UCSD-AML1 (cell line): ENCODE results near the gene FAM209B.
"Not testable (repeated sequence)": the region's sequence is repeated elsewhere in the genome, so short reads cannot be mapped to it uniquely, and the experiment has no call there.

Experiments
- DNase-seq: peaks from one replicate; lab custom pipeline; 2025; ENCODE audit not compliant: unreplicated experiment; lab: John Stamatoyannopoulos, UW

FAM209B gene

GRCh38 chr20:56532946-56533345, at the start of gene FAM209B:
Gene FAM209B, plus strand, starts transcription at chr20:56533246. Its CDS starts 96 bp downstream, at chr20:56533342.
- not testable (repeated sequence) for DNase-seq

DNA sequence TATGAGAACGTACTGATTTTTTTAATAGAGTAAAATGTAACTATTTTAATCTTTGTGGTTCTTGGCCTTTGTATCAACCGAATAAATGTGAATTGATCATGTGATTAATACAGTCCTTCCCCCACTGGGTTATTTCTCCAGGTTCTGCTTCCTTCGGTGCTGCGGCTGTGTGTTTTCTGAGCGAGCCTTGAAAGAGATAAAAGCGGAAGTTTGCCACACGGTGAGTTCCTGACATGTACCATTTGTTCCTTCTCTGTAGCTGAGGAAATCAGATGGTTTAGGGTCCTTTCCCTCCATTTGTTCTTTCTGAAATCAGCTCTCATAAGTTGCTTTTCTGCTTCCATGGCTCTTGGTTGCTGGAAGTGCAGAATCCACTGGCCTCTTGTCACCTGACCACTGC, 49.1 kb upstream of the FAM209B start:
- no peak for DNase-seq

DNA sequence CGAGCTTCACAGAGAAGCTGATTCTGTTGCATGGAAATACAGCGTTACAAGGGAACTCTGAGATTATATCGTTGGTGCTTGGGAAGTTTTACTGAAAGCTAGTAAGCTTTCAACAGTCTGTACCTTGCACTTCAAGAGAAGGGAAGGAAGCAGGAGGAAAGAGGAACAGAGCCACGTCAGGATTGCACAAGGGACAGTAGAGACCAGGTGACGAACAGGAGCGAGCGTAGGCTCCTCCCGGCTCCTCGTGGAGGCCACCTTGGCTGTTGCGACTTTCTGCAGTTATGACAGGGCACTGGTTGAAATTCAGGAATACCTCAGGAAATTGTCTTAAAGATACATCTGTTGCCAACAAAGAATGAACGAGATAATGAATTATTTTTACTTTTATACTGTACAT, 45.8 kb upstream of the FAM209B start:
- no peak for DNase-seq

DNA sequence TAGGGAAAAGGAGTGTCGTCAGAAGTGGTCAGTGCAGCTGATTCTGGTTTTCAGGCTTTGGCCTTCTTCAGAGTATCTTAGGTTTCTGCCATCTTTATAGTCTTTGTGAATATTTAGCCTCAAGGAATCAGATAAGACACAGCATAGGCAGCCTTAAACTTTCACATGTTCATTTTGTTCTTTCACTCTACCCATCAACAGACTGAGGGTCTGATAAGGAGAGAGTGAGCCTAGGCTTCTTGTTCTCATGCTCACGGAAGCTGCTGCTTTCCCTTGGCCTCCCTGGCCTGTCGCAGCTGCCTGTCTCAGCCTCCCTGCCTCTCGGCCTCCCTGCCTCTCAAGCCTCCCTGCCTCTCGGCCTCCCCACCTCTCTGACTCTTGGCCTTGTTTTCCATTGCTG, 44.5 kb upstream of the FAM209B start:
- no peak for DNase-seq

DNA sequence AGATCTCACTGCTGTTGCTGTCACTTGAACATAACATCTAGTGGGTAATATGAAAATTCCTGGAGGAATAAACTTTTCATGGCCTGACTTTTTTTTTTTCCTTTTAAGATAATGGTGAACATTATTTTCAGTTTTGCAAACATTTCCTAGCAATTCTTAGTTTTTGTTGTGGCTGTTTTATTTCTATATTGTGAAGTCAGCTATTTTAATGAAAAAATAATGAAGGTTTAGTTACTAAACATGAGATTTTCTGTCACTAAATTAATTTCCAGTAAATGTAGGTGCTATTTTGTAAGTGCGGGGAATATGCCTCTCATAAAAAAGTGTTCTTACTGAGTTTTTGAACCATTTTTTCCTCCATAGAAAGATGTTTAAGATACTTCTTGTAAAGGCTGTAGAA, 31.9 kb upstream of the FAM209B start:
- no peak for DNase-seq

DNA sequence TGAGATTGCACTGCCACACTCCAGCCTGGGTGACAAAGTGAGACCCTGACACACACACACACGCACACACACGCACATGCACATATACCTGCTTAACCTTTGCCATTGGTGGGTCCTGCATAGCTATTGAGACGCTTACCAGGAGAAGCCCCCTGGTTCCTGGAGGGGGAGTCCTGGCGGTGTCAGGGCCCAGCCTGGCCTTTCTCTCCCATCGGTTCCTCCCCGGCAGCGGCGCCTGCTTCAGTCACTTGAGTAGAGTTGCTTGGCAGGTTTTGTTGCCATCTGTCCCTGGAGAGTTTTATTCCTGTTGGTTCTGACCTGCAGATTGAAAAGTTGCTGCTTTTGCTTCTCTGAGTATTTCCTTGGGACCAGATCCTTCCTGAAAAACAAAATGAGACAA, 29.1 kb upstream of the FAM209B start:
- no peak for DNase-seq

GRCh38 chr20:56504373-56505005, 28.6 kb upstream of the FAM209B start:
- no peak for DNase-seq

- DNase-seq: no peak
These were observed 26.9 kb upstream of the FAM209B start for GRCh38 chr20:56506103-56506502.

DNA sequence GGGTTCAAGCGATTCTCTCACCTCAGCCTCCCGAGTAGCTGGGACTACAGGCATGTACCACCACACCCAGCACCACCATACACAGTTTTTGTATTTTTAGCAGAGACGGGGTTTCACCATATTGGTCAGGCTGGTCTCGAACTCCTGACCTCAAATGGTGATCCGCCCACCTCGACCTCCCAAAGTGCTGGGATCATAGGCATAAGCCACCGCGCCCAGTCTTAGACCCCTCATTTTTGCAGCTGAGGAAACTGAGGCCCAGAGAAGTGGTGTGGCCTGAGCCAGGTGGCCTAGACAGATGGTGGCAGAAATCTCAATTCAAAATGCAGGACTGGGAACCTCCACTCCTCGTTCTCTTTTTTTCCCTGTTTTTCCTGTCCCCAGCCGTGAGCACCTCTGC, 21.1 kb upstream of the FAM209B start:
- DNase-seq: no peak

DNA sequence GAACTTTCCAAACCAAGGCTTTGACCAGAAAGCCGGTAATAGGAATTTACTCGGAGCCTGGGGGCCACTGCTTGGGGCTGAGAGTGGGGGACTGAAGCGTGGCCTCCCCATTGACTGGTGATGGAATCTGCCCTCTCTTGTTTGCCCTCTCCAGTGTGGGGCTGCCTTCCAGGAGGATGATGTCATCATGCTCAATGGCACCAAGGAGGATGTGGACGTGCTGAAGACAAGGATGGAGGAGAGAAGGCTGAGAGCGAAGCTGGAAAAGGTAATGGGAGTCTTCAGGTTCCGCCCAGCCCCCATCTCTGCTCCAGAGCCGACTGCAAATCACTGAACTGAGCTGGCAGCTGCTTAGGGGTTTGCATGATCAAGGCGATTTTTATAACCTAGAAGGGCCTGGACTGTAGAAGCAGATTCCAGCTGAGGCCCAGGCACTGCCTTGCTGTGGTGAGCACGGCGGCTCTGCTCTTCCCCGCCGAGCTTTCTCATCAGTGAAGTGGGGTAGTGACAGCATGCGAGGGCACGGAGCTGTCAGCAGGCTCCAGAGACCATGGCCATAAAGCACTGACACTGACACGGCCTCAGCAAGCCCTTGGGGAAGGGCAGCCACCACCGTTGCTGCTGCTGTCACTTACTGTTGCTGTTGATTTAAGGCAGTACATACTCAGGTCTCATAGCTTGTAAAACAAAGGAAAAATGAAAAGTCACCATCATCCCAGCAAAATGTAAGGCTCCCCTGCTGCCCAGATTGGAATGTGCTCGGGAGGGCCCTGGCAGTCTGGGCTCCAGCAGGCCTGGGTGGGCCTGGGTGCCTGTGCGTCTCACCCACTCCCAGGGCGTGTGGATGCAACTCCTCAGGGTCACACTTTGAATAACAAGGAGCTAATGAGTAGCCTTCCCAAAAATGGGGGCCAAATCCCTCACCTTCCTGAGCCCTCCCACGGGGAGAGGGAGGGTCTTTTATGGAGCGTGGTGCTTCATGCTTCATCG, 19.6 kb upstream of the FAM209B start:
- DNase-seq: no peak

DNA sequence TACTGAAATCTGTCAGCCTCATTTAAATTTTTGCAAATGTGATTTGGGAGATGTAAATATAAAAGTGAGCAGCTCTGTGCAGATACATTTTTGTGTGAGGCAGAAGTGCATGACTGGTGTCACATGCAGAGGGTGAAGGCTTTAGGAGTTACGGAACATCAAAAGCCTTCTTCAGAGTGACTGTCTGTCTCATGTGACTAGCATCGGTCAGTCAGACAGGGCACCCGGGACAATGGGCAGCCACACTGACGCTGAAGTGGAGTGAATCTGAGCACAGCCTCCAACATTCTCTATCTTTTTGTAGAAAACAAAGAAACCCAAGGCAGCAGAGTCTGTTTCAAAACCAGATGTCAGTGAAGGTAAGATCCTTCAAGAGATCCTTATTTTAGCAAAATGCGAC, 16.4 kb upstream of the FAM209B start:
- no peak for DNase-seq

GRCh38 chr20:56517211-56517610, 15.8 kb upstream of the FAM209B start:
- no peak for DNase-seq

DNA sequence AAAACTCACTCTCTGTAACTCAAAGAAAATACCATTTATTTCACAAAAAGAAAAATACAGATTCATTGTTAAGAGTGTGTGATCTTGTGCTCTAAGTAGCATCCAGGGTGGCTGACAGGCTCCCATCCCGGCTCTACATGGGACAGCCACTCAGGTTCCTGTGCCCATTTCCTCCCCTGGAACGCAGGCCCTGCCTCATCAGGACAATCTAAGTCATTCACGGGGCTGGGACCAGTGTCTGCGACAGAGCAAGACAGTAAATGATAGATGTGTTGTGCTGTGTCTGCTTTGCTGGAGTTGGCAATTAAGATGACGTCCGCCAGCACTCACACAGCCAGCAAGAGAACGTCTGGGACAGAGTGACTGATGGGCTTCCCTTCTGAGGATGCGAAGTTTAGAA, 15.4 kb upstream of the FAM209B start:
- no peak for DNase-seq

GRCh38 chr20:56518126-56518525, 14.9 kb upstream of the FAM209B start:
- no peak for DNase-seq

DNA sequence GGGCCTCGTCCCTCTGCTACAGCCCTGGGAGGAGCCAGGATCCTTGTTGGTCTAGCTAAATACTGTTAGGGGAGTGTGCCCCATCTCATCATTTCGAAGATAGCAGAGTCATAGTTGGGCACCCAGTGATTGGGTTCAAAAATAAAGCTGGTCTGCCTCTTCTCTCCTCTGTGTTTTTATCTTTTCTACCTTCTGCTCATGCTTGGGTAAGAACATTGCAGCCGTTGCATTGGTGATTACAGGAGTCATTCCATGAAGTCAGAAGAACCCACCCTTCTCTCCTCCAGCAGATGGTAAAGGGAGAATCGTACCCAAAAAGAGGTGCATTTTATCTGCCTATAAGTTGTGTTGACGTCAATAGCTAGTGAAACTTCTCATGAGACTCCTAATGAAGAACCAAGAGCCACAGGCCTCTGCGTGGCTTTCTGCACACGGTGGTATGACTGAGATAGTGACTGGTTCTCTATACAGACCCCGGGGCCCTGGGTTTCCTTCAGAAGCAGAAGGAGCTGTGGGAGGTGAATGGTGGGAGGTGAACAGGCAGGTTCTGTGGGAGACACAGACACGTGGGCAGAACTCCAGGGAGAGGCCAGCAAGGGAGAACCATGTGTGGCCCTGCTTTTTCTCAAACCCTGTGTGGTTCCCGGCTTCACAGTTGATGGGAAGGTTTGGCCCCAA, 14.2 kb upstream of the FAM209B start:
- DNase-seq: no peak

DNA sequence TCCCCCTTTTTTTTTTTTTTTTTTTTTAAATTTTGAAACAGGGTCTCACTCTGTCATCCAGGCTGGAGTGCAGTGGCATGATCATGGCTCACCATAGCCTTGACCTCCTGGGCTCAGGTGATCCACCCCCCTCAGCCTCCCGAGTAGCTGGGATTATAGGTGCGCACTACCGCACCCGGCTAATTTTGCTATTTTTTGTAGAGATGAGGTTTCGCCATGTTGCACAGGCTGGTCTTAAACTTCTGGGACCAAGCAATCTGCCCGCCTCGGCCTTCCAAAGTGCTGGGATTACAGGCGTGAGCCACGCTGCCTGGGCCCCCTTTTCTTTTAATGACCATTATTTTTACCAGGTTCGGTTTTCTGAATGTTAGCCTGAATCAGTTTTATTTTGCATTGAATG, 13.5 kb upstream of the FAM209B start:
- DNase-seq: no peak

DNA sequence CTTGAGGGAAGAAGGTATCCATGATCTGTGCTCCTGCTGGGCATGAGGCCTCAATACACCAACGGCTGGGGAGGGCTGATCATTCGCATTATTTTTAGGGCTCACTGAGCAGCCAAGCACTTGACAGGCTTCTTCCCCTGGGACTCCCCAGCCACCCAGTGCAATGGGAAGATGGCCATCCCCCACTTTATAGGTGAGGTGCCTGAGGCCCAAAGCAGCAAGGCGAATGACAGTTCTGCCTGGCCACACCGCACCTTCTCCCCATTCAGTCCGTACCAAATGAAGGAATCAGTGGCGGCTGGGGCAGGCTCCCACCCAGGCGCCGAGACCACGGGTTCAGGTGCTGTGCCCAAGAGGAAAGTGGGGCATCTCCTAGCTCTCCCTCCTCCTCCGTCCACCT, 12.9 kb upstream of the FAM209B start:
- no peak for DNase-seq

GRCh38 chr20:56520746-56521354, 12.2 kb upstream of the FAM209B start:
- DNase-seq: not testable (repeated sequence)

- DNase-seq: no peak
These were observed 10.7 kb upstream of the FAM209B start for GRCh38 chr20:56522311-56522710.

DNA sequence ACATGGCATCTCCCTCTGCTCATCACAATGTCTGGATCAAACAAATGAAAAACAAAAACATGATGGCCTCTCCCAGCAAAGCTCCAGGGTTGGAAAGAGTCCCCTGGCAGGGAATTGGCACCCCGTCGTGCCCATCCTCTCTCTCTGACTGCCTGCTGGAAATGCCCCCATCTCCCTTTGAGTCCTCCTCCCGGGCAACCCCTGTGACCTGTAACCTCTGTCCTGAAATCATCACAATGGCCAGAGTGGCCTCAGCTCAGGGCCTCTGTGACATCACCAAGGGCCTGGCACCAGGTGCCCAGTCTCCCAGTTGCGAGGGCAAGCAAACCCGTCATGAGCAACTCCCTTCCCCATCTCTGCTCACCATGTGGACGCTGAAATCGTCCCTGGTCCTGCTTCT, 8.6 kb upstream of the FAM209B start, which contains the start of gene FAM209A:
Gene FAM209A, plus strand, starts transcription at position 301 of the 400 bp plus-strand sequence. Its CDS starts 65 bp downstream, at position 366.
- DNase-seq: not testable (repeated sequence)

DNA sequence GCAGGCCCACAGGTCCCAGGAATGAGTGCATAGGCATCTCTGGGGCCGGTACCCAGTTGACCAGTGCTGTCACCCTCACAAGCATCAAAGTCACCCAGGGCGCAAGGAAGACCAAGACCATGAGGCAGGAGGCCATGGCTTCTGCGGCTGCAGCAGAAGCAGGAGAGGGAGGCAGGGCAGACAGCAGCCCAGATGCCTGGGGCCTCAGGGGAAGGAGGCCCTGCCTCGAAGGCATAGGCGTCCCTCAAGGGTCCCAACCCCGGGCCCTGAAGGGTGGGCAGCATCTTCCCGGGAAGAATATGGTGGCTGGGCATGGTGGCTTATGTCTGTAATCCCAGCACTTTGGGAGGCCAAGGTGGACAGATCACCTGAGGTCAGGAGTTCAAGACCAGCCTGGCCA, 5.5 kb upstream of the FAM209B start:
- DNase-seq: no peak
